22Rv1 (cell line): Measurements from ENCODE around the gene PIP4K2B.

Source experiments
- CTCF ChIP-seq: fragments of 450-650 bp; IDR thresholded peaks from 2 replicates; pipeline ENCODE4 v1.5.1; 2017; ENCODE audit warnings: mild to moderate bottlenecking
- ZFX ChIP-seq: fragments of 450-650 bp; IDR thresholded peaks from 2 replicates; pipeline ENCODE4 v1.6.1; 2017; ENCODE audit warnings: antibody characterized with exemption, borderline replicate concordance

DNA sequence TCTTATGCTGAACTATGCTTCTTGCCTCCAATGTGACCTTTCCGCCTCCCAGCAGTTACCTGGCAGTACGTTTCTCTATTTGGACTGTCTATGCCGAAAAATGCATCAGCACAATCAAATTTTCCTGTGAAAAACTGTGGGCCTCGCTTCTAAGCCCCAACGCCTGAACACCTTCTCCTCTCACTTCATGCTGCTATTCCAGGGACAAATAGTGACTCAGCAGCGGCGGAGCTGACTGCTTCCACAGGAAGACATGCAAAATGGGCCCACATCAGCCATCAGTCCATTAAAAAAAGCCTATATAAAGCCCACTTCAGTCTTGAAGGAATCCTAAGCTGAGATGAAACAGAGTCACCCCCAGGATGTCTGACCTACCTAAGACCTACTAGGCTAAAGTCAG, 10.5 kb upstream of the PIP4K2B start:
- TF ChIP-seq CTCF (no peak), ZFX (no peak)
